DOHH2 (cell line): ENCODE measurements around the gene FN1.

ENCODE experiments used
- H3F3A ChIP-seq: fragments of 200-600 bp; sonication (generic), shearing (Covaris generic); 2 replicates; pipeline ENCODE4 v1.6.0; 2016; ENCODE audit warnings: antibody characterized with exemption, mild to moderate bottlenecking; ENCODE audit not compliant: control insufficient read depth, insufficient read depth
- H3K27ac ChIP-seq: fragments of 200-600 bp; sonication (generic); 2 replicates; pipeline ENCODE4 v1.5.1; 2014; ENCODE audit warnings: low read depth, mild to moderate bottlenecking, low read length, moderate library complexity
- H3K27me3 ChIP-seq: fragments of 200-600 bp; sonication (generic); 2 replicates; pipeline ENCODE4 v1.6.1; 2014; ENCODE audit warnings: mild to moderate bottlenecking, low read length, mixed read lengths; ENCODE audit not compliant: control insufficient read depth
- H3K36me3 ChIP-seq: fragments of 200-600 bp; sonication (generic); 2 replicates; pipeline ENCODE4 v1.6.1; 2014; ENCODE audit warnings: mild to moderate bottlenecking, low read length, moderate library complexity, mixed read lengths; ENCODE audit not compliant: control insufficient read depth
- H3K4me1 ChIP-seq: fragments of 200-600 bp; sonication (generic); 2 replicates; pipeline ENCODE4 v1.6.1; 2014; ENCODE audit warnings: mild to moderate bottlenecking, low read length, mixed read lengths; ENCODE audit not compliant: control insufficient read depth
- H3K4me2 ChIP-seq: fragments of 200-600 bp; sonication (generic); 2 replicates; pipeline ENCODE4 v1.6.0; 2014; ENCODE audit warnings: mild to moderate bottlenecking, low read length, moderate library complexity
- H3K4me3 ChIP-seq: fragments of 200-600 bp; sonication (generic); 2 replicates; pipeline ENCODE4 v1.5.1; 2014; ENCODE audit warnings: mild to moderate bottlenecking, low read length, mixed read lengths
- H3K79me2 ChIP-seq: fragments of 200-600 bp; sonication (generic); 2 replicates; pipeline ENCODE4 v1.6.1; 2014; ENCODE audit warnings: mild to moderate bottlenecking, low read length, mixed read lengths; ENCODE audit not compliant: control insufficient read depth
- H3K9me2 ChIP-seq: fragments of 200-600 bp; sonication (generic); replicated peaks from 2 replicates; pipeline ENCODE4 v1.6.1; 2014; ENCODE audit warnings: mild to moderate bottlenecking, low read length, mixed read lengths; ENCODE audit not compliant: control insufficient read depth
- H3K9me3 ChIP-seq: fragments of 200-600 bp; sonication (generic); 2 replicates; pipeline ENCODE4 v1.6.1; 2014; ENCODE audit warnings: antibody characterized with exemption, low read length, mixed read lengths; ENCODE audit not compliant: control insufficient read depth, insufficient read depth
- H4K20me1 ChIP-seq: fragments of 200-600 bp; sonication (generic); 2 replicates; pipeline ENCODE4 v1.6.0; 2014; ENCODE audit warnings: low read depth, mild to moderate bottlenecking, antibody characterized with exemption, low read length, moderate library complexity; ENCODE audit not compliant: control insufficient read depth, insufficient read depth
- CTCF ChIP-seq: fragments of 200-600 bp; sonication (generic); IDR thresholded peaks from one replicate; pipeline ENCODE4 v1.5.1; 2014; ENCODE audit warnings: antibody characterized with exemption, mild to moderate bottlenecking, low read depth, low read length; ENCODE audit not compliant: poor library complexity, severe bottlenecking
- EZH2phosphoT487 ChIP-seq: fragments of 200-600 bp; sonication (generic); IDR thresholded peaks from 2 replicates; pipeline ENCODE4 v1.6.1; 2017; ENCODE audit warnings: borderline replicate concordance, mild to moderate bottlenecking, antibody characterized with exemption, low read length, moderate library complexity, mixed read lengths

FN1 gene

GRCh38 chr2:215405722-215406581 lies 29.9 kb downstream of the FN1 start:
- H3K36me3 ChIP-seq, result no peaks in the 10 kb centered on the region
- no peak overlapping the region for H3K4me2 ChIP-seq
- no peak overlapping the region for H3K4me3 ChIP-seq
- no peaks in the 10 kb centered on the region for H4K20me1 ChIP-seq
- H3K79me2 ChIP-seq, result no peaks in the 10 kb centered on the region
- no peaks in the 10 kb centered on the region for H3F3A ChIP-seq
- H3K27me3 ChIP-seq, result peaks cover 9% of the 10 kb centered on the region; the same call in 1 of the 2 replicates
- TF ChIP-seq CTCF (no peak), EZH2phosphoT487 (no peak)
- no peak overlapping the region for H3K27ac ChIP-seq
- H3K9me3 ChIP-seq, result no peaks in the 10 kb centered on the region
- no peaks in the 10 kb centered on the region for H3K9me2 ChIP-seq
- no peaks in the 10 kb centered on the region for H3K4me1 ChIP-seq

GRCh38 chr2:215404348-215405012 lies 31.4 kb downstream of the FN1 start:
- TF ChIP-seq CTCF (no peak), EZH2phosphoT487 (no peak)
- Histone ChIP-seq H3K4me3 (no peak overlapping the region), H3K9me2 (no peaks in the 10 kb centered on the region), H3K27ac (no peak overlapping the region), H3K4me2 (no peak overlapping the region), H3K79me2 (no peaks in the 10 kb centered on the region), H3K4me1 (no peaks in the 10 kb centered on the region), H4K20me1 (no peaks in the 10 kb centered on the region), H3K27me3 (peaks cover 9% of the 10 kb centered on the region; the same call in 1 of the 2 replicates), H3K9me3 (no peaks in the 10 kb centered on the region), H3K36me3 (no peaks in the 10 kb centered on the region), H3F3A (no peaks in the 10 kb centered on the region)

DNA sequence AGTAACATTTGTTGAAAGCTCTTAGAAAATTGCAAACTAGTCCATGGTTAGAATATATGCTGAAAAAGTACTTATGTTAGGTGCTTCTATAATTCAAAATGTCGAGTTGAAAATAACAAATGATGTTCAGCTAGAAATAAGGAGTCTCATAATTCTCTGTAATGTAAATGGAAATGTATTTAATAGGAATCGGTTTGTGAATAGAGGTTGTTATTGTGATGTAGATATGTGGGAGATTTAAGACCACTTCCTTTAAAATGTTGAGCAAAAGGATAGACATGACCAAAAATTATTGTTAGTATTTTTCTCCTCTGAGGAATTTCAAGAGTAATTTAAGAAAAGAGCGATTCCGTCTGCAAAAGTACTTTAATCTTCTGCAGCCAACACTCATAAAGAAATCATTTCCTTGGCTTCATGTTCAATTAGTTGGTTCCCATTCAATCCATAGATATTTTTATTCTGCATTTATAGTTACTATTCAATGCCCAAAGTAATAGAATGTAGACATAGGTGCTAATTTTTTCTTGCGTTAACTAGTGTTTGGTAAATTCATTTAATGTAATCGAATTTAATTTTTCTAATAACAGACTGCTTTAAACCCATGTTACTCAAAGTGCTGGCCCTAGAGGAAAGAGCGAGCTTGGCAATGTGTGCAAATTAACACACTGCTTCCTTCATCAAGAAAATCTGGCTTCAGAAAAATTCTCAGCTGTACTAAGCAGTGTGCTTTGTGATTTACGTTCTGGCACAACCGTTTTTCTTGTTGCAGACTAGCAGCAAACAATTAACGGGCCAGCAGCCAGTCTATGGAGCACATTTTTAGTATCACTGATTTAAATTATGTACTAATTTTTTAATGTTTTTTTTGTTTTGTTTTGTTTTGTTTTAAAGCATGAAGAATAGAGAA lies 32.2 kb downstream of the FN1 start:
- no peak overlapping the region for H3K27ac ChIP-seq
- H3K9me3 ChIP-seq, result no peaks in the 10 kb centered on the region
- H3K4me2 ChIP-seq, result no peak overlapping the region
- no peaks in the 10 kb centered on the region for H3K36me3 ChIP-seq
- no peak overlapping the region for H3K4me3 ChIP-seq
- H3K9me2 ChIP-seq, result no peaks in the 10 kb centered on the region
- TF ChIP-seq CTCF, result no peak
- no peaks in the 10 kb centered on the region for H4K20me1 ChIP-seq
- H3F3A ChIP-seq, result no peaks in the 10 kb centered on the region
- peaks cover 9% of the 10 kb centered on the region; the same call in 1 of the 2 replicates for H3K27me3 ChIP-seq
- no peaks in the 10 kb centered on the region for H3K79me2 ChIP-seq
- H3K4me1 ChIP-seq, result no peaks in the 10 kb centered on the region
